Esophagus squamous epithelium (tissue), 5 donors: Measurements from ENCODE around the gene BICC1. TPM values are rescaled to one million over a fixed set of nuclear protein-coding genes. Genes with fewer than 3 reads are reported as not detected.

Experiments used
- DNase-seq: peaks from one replicate; lab custom pipeline; 2025; lab: John Stamatoyannopoulos, UW
- H3K27ac ChIP-seq, 4 donors: fragments of 200-600 bp; sonication (generic); one replicate each; pipeline ENCODE4 v1.5.1; 2016 to 2019; ENCODE audit warnings: mild to moderate bottlenecking in 1 of 4
- H3K27me3 ChIP-seq, 4 donors: fragments of 200-600 bp; sonication (generic); 1 replicate in 3 of 4; 2 replicates in 1 of 4; pipeline versions ENCODE4 v1.5.1 to v1.6.0; 2017 to 2021; ENCODE audit warnings: antibody characterized with exemption in 1 of 4
- H3K36me3 ChIP-seq, 3 donors: fragments of 200-600 bp; sonication (generic); one replicate each; pipeline ENCODE4 v1.5.1; 2016 to 2019
- H3K4me1 ChIP-seq, 3 donors: fragments of 200-600 bp; sonication (generic); one replicate each; pipeline ENCODE4 v1.5.1; 2017 to 2019
- H3K4me3 ChIP-seq, 4 donors: fragments of 200-600 bp; sonication (generic); 1 replicate in 3 of 4; 2 replicates in 1 of 4; pipeline ENCODE4 v1.5.1; 2016 to 2019; ENCODE audit warnings: mild to moderate bottlenecking in 2 of 4, moderate library complexity in 1 of 4
- H3K9me3 ChIP-seq, 3 donors: fragments of 200-600 bp; sonication (generic); one replicate each; pipeline ENCODE4 v1.5.1; 2016 to 2019
- POLR2A ChIP-seq, 4 donors: fragments of 450-650 bp; IDR thresholded peaks; one replicate each; pipeline ENCODE4 v1.6.1; 2017; ENCODE audit warnings: antibody characterized with exemption in 4 of 4, mild to moderate bottlenecking in 4 of 4, moderate library complexity in 3 of 4
- WGBS, 2 donors: methylation state at CpG; one replicate each; pipeline ENCODE4 v1.1.5; 2018; 5-methylcytosine and 5-hydroxymethylcytosine counted together
- intact Hi-C: fragments of 100-400 bp; cut with DNase I; formaldehyde crosslinking; loops from one replicate; pipeline ENCODE4 v1.15.0; 2022
- total RNA-seq, 4 donors: library from RNA; depleted of rRNA; stranded (reverse); fragments of >200 nt; gene quantifications; one replicate each; pipeline ENCODE4 v1.1.0, GENCODE V29; 2016
- TF ChIP-seq, protein P1 (sequence below), 6 experiments: fragments of 450-650 bp in 4 of 6; fragments of 200-600 bp in 2 of 6; sonication (generic) in 2 of 6; IDR thresholded peaks; one replicate each; pipeline ENCODE4 v1.5.1; 2016 to 2019; ENCODE audit warnings: antibody characterized with exemption in 6 of 6, mild to moderate bottlenecking in 4 of 6, moderate library complexity in 4 of 6
- donor health status: DM: yes; HTN: yes; CAD: no.

The BICC1 gene
- total RNA-seq, 4 donors from 2014 or later = 0.11 to 8.2 (median 2.0) TPM

DNA sequence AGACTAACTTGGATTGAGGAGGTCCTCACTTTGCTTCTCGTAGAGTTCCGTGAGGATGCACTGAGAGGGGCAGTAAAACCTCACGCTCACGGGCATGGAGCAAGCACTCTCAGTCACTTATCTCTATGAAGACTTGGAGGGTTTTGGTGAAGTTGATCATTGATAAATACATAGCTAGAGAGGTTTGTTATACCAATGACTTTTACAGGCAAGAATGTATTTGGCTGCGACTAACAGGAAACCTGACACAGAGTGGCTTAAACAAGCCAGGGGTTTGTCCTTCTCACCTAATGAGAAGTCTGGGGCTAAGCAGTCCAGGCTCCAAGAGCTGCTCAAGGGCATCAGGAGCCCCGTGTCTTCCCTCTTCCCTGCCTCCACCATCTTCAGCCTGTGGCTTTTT, 6.1 kb downstream of the BICC1 start:
- peaks cover 0 to 19% (median 0%) of the 10 kb centered on the region in 4 donors for H3K27me3 ChIP-seq
- no peaks in the 10 kb centered on the region for H3K36me3 ChIP-seq
- TF ChIP-seq, protein P1, sequence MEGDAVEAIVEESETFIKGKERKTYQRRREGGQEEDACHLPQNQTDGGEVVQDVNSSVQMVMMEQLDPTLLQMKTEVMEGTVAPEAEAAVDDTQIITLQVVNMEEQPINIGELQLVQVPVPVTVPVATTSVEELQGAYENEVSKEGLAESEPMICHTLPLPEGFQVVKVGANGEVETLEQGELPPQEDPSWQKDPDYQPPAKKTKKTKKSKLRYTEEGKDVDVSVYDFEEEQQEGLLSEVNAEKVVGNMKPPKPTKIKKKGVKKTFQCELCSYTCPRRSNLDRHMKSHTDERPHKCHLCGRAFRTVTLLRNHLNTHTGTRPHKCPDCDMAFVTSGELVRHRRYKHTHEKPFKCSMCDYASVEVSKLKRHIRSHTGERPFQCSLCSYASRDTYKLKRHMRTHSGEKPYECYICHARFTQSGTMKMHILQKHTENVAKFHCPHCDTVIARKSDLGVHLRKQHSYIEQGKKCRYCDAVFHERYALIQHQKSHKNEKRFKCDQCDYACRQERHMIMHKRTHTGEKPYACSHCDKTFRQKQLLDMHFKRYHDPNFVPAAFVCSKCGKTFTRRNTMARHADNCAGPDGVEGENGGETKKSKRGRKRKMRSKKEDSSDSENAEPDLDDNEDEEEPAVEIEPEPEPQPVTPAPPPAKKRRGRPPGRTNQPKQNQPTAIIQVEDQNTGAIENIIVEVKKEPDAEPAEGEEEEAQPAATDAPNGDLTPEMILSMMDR (IDR thresholded peaks at IDR 0.05) = no peak
- TF ChIP-seq POLR2A (IDR thresholded peaks at IDR 0.05) = no peak
- WGBS, 2 donors = 64% methylated on average over 6 of the region's 6 CpGs
- intact Hi-C loops = no loop called here
- H3K4me3 ChIP-seq = no peak overlapping the region
- H3K9me3 ChIP-seq = no peaks in the 10 kb centered on the region
- peaks cover 0 to 1% (median under 1%) of the 10 kb centered on the region in 3 donors for H3K4me1 ChIP-seq
- DNase-seq = no peak
- H3K27ac ChIP-seq = no peak overlapping the region

DNA sequence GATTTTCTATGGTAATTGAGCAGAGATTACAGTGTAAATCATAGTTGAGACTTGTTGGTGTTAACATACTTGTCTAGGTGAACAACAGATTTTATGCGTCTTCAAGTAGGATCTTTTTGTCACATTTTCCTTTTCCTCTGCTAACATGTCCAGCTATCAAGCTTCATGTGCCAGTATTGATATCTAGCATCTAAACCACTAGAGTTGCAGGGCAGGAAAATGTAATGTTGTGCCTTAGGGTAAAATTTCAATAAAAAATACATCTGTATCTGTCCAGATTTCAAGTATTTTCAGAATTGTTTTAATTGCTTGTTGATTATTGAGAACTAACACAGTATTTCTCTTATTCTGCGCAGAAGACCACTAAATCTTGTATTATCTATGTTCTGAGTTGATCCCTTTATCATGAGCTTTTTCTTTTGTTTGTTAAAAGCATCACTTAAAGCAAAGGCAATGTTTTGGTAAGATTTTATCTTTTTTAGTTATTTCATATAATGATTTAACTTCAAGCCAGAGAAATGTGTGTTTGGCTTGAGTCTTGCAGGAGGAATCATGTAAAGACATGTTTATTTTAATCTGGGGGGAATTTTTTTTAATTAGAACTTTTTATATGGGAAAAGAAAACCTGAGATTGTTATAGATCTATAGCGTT, 16.5 kb downstream of the BICC1 start:
- intact Hi-C loops = no loop called here
- Histone ChIP-seq H3K4me3 (no peak overlapping the region), H3K9me3 (no peaks in the 10 kb centered on the region), H3K4me1 (no peaks in the 10 kb centered on the region), H3K36me3 (no peaks in the 10 kb centered on the region), H3K27ac (no peak overlapping the region), H3K27me3 (no peaks in the 10 kb centered on the region)
- WGBS, 2 donors = 67 to 79% methylated on average over 3 of the region's 3 CpGs
- TF ChIP-seq, protein P1 (IDR thresholded peaks at IDR 0.05) = no peak
- TF ChIP-seq POLR2A (IDR thresholded peaks at IDR 0.05) = no peak
- no peak for DNase-seq

DNA sequence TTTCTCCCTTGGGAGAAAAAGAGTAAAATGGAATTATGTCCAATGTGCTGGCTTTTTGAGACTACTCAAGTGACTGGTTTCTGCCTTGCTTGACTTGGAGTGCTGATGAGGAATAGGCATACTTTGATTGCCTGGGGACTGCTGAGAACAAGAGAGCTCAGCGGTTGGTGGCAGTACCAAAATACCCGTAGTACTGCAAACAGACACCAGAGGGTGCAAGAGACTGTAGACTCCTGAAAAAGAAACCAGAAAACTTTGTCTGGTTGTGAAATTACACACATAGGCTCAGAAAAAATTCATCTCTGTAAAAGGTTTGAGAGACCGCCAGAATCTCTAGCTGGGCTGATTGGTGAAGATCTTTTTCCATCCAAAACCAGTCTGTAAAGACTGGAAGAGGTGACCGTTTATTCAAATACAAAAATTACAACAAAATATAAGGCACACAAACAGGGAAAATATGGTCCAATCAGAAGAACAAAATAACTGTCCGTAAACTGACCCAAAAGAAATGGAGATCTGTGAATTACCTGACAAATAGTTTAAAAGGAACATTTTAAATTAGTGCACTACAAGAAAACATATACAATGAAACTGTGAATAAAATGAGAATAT, 18.5 kb downstream of the BICC1 start:
- TF ChIP-seq, protein P1 (IDR thresholded peaks at IDR 0.05) = peak; percentile 44 to 66 (median 60)
- TF ChIP-seq POLR2A (IDR thresholded peaks at IDR 0.05) = no peak
- Histone ChIP-seq H3K36me3 (no peaks in the 10 kb centered on the region), H3K9me3 (no peaks in the 10 kb centered on the region), H3K27ac (no peak overlapping the region), H3K4me1 (no peaks in the 10 kb centered on the region), H3K27me3 (no peaks in the 10 kb centered on the region), H3K4me3 (no peak overlapping the region)
- WGBS, 2 donors = 40 to 45% methylated on average over 5 of the region's 5 CpGs
- intact Hi-C loops = no loop called here
- DNase-seq = no peak

DNA sequence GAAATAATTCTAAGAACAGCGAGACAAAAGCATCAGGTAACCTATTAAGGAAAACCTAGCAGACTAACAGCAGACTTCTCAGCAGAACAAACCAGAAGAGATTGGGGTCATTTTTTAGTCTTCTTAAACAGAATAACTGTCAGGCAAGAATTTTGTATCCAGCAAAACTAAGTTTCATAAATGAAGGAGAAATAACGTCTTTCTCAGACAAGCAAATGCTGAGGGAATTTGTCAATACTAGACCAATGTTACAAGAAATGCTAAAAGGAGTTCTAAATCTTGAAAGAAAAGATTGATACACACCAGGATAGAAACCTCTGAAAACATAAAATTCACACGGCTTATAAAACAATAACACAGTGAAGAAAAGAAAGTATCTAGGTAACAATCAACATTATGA, 22.6 kb downstream of the BICC1 start:
- no peak for TF ChIP-seq POLR2A (IDR thresholded peaks at IDR 0.05)
- TF ChIP-seq, protein P1 (IDR thresholded peaks at IDR 0.05) = no peak
- Histone ChIP-seq H3K9me3 (no peaks in the 10 kb centered on the region), H3K27ac (no peak overlapping the region), H3K36me3 (no peaks in the 10 kb centered on the region), H3K27me3 (no peaks in the 10 kb centered on the region), H3K4me1 (no peaks in the 10 kb centered on the region), H3K4me3 (no peak overlapping the region)
- 78 to 84% methylated on average over 3 of the region's 3 CpGs for WGBS, 2 donors
- no peak for DNase-seq
- intact Hi-C loops = no loop called here

DNA sequence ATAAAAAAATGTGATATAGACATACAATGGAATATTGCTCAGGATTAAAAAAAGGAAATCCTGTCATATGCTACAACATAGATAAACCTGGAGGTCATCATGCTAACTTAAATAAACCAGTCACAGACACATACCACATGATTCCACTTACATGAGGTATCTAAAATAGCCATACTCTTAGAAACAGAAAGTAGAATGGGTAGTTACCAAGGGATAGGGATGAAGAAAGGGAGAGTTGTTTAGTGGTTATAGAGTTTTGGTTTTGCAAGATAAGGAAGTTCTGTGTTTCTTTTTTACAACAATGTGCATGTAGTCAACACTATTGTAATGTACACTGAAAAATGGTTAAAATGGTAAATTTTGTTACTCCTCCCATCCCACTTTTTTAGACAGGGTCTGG, 30.5 kb downstream of the BICC1 start:
- Histone ChIP-seq H3K27ac (no peak overlapping the region), H3K4me3 (no peak overlapping the region), H3K27me3 (no peaks in the 10 kb centered on the region), H3K36me3 (no peaks in the 10 kb centered on the region), H3K9me3 (no peaks in the 10 kb centered on the region), H3K4me1 (no peaks in the 10 kb centered on the region)
- intact Hi-C loops = no loop called here
- no peak for DNase-seq
- TF ChIP-seq, protein P1 (IDR thresholded peaks at IDR 0.05) = no peak
- no peak for TF ChIP-seq POLR2A (IDR thresholded peaks at IDR 0.05)
